Measurements from ENCODE around the gene SUDS3.
A peak's percentile ranks its signal among the peaks of the same experiment; 100 is the strongest.
"Not testable (repeated sequence)": the region's sequence is repeated elsewhere in the genome, so short reads cannot be mapped to it uniquely, and the experiment has no call there.

Gene SUDS3

DNA sequence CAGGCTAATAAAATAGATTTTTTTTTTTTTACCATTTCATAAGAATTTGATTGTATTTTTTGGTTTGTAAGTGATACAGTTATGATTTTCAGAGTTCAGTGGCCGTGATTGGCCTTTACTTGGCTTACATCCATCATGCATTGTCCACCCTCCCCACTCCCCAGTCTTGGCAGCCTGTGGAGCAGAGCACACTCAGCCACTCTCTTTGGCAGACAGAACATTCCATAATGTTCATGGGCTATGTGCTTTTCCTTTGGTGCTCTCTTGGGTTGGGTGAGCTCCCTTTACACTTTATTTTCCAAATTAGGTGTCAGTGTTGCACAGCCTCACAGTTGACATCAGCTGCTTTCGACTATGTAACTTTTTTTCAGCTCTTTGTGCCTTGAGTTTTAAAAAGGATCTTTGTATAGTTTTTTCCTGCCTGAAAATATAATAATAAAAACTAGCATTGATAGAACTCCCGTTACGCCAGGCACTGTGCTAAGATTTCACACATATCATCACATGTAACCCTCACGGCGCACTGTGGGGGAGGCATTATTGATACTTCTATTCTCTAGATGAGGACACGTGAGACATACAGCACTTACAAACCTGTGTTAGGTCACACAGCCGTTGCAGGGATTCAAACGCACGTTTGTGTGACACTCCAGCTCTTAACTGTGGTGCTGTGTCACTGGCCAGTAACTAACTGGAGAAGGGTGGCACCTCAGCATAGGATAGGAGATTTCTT lies 21.5 kb downstream of the SUDS3 start:
- Mint-ChIP-seq H3K4me1 (peaks cover 0 to 5% of the 10 kb centered on the region in 2 donors), H3K27me3 (no peaks in the 10 kb centered on the region), H3K36me3 (peaks cover 26 to 57% of the 10 kb centered on the region in 2 donors), H3K27ac (no peak overlapping the region), H3K9me3 (no peaks in the 10 kb centered on the region), H3K4me3 (no peak overlapping the region)
- ATAC-seq (replicated peaks) (no peak), DNase-seq (no peak)

DNA sequence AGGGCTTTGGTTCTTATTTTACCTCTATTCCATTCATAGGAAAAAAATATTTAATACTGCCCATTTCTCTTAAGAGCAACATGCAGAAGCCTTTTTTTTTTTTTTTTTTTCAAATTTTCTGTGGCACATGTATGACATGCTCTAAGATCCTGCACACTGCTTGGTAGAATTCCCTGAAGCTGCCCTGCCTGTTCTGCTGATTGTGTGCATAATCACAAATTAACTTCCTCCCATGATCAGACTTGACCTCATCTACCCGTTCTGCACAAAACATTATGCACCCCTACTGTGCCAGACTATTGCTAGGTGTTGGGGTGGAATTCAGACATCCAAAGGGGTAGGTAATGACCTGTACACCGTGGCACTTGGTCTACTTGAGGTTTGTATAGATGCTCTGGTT lies 22.2 kb downstream of the SUDS3 start:
- no peak overlapping the region for H3K4me3 Mint-ChIP-seq
- no peak overlapping the region for H3K27ac Mint-ChIP-seq
- DNase-seq (no peak), ATAC-seq (replicated peaks) (no peak)
- peaks cover 26 to 57% of the 10 kb centered on the region in 2 donors for H3K36me3 Mint-ChIP-seq
- H3K9me3 Mint-ChIP-seq, result no peaks in the 10 kb centered on the region
- no peaks in the 10 kb centered on the region for H3K27me3 Mint-ChIP-seq
- peaks cover 0 to 5% of the 10 kb centered on the region in 2 donors for H3K4me1 Mint-ChIP-seq

GRCh38 chr12:118398940-118399339 lies 22.6 kb downstream of the SUDS3 start:
- peaks cover 0 to 5% of the 10 kb centered on the region in 2 donors for H3K4me1 Mint-ChIP-seq
- no peak overlapping the region for H3K27ac Mint-ChIP-seq
- no peak overlapping the region for H3K4me3 Mint-ChIP-seq
- DNase-seq (no peak), ATAC-seq (replicated peaks) (no peak)
- no peaks in the 10 kb centered on the region for H3K27me3 Mint-ChIP-seq
- no peaks in the 10 kb centered on the region for H3K9me3 Mint-ChIP-seq
- peaks cover 29 to 58% of the 10 kb centered on the region in 2 donors for H3K36me3 Mint-ChIP-seq

GRCh38 chr12:118402251-118402650 lies 25.9 kb downstream of the SUDS3 start:
- Mint-ChIP-seq H3K27me3 (no peaks in the 10 kb centered on the region), H3K36me3 (peaks cover 26 to 49% of the 10 kb centered on the region in 2 donors), H3K4me1 (peaks cover 0 to 5% of the 10 kb centered on the region in 2 donors), H3K27ac (no peak overlapping the region), H3K4me3 (no peak overlapping the region), H3K9me3 (no peaks in the 10 kb centered on the region)
- ATAC-seq (replicated peaks) (no peak), DNase-seq (no peak)

- H3K9me3 Mint-ChIP-seq, result no peaks in the 10 kb centered on the region
- DNase-seq, result peak; percentile 22
- no peak overlapping the region for H3K27ac Mint-ChIP-seq
- ATAC-seq (replicated peaks), result peak; percentile 79 to 83
- peaks cover 19 to 42% of the 10 kb centered on the region in 2 donors for H3K36me3 Mint-ChIP-seq
- no peak overlapping the region for H3K4me3 Mint-ChIP-seq
- no peaks in the 10 kb centered on the region for H3K27me3 Mint-ChIP-seq
- peaks cover 0 to 5% of the 10 kb centered on the region in 2 donors for H3K4me1 Mint-ChIP-seq
Measured at GRCh38 chr12:118404876-118405521, 28.6 kb downstream of the SUDS3 start.

DNA sequence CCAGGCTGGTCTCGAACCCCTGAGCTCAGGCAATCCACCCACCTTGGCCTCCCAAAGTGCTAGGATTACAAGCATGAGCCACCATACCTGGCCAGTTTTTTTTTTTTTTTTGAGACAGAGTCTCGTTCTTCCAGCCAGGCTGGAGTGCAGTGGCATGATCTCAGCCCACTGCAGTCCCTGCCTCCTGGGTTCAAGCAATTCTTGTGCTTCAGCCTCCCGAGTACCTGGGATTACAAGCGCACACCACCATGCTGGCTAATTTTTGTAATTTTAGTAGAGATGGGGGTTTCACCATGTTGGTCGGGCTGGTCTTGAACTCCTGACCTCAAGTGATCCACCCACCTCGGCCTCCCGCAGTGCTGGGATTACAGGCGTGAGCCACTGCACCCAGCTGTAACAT lies 31.9 kb downstream of the SUDS3 start:
- H3K27ac Mint-ChIP-seq; H3K9me3 Mint-ChIP-seq; ATAC-seq (replicated peaks); H3K4me1 Mint-ChIP-seq; H3K27me3 Mint-ChIP-seq; H3K4me3 Mint-ChIP-seq; DNase-seq: not testable (repeated sequence)
- peaks cover 36 to 44% of the 10 kb centered on the region in 2 donors for H3K36me3 Mint-ChIP-seq

GRCh38 chr12:118409834-118410233 lies 33.5 kb downstream of the SUDS3 start:
- H3K4me1 Mint-ChIP-seq, result no peaks in the 10 kb centered on the region
- no peak for ATAC-seq (replicated peaks)
- no peak overlapping the region for H3K27ac Mint-ChIP-seq
- DNase-seq, result no peak
- H3K27me3 Mint-ChIP-seq, result no peaks in the 10 kb centered on the region
- H3K9me3 Mint-ChIP-seq, result no peaks in the 10 kb centered on the region
- H3K4me3 Mint-ChIP-seq, result no peak overlapping the region
- H3K36me3 Mint-ChIP-seq, result peaks cover 41 to 47% of the 10 kb centered on the region in 2 donors

DNA sequence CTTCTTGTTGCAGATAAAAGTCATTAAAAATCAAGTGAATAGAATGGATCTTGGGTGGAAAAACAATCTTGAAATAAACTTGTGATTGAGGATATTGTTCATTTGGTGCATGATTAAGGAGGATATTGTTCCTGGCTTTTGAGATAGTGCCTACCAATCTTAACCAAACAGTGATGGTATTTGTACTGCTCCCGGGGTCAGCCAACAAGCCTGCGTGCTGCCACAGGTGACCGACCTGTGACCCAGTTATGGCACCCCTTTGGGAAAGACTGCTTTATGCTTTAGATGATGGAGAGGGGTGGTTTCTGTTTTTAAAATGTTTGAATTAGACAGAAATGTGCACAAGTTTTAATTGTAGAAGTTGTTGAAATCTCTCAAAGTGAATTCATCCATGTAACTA lies 41.6 kb downstream of the SUDS3 start:
- no peak for ATAC-seq (replicated peaks)

GRCh38 chr12:118418385-118419057 lies 42.2 kb downstream of the SUDS3 start:
- peaks cover 0 to 3% of the 10 kb centered on the region in 2 donors for H3K4me1 Mint-ChIP-seq
- no peak overlapping the region for H3K27ac Mint-ChIP-seq
- H3K27me3 Mint-ChIP-seq, result no peaks in the 10 kb centered on the region
- no peak for DNase-seq
- no peak for ATAC-seq (replicated peaks)
- no peak overlapping the region for H3K4me3 Mint-ChIP-seq
- H3K36me3 Mint-ChIP-seq, result peaks cover 27 to 35% of the 10 kb centered on the region in 2 donors
- H3K9me3 Mint-ChIP-seq, result no peaks in the 10 kb centered on the region

More for the DNA sequence above, 41.6 kb downstream of the SUDS3 start:
- Mint-ChIP-seq H3K9me3 (no peaks in the 10 kb centered on the region), H3K4me1 (peaks cover 0 to 2% of the 10 kb centered on the region in 2 donors), H3K36me3 (peaks cover 32 to 41% of the 10 kb centered on the region in 2 donors), H3K4me3 (no peak overlapping the region), H3K27me3 (no peaks in the 10 kb centered on the region), H3K27ac (no peak overlapping the region)
- DNase-seq, result no peak

DNA sequence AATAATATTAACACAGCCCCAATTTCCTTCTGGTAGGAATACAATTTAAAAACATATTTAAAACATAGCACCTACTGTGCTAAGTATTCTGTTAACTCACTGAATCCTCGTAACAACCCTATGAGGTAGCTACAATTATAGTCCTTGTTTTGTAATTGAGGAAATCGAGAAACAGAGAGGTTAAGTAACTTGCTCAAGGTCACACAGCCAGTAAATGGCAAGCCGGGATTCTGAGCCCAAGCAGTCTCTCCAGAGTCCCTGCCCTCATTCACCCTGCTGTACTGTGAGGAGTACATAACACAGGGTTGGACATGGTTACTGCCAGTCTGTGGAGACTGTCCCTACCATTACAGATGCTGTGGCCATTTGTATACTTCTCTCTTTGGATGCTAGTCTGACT lies 44.3 kb downstream of the SUDS3 start:
- Mint-ChIP-seq H3K4me3 (no peak overlapping the region), H3K36me3 (peaks cover 16 to 25% of the 10 kb centered on the region in 2 donors), H3K9me3 (no peaks in the 10 kb centered on the region), H3K4me1 (peaks cover 0 to 6% of the 10 kb centered on the region in 2 donors), H3K27ac (no peak overlapping the region), H3K27me3 (no peaks in the 10 kb centered on the region)
- DNase-seq, result no peak
- ATAC-seq (replicated peaks), result no peak

- peaks cover 0 to 6% of the 10 kb centered on the region in 2 donors for H3K4me1 Mint-ChIP-seq
- H3K27me3 Mint-ChIP-seq, result no peaks in the 10 kb centered on the region
- H3K4me3 Mint-ChIP-seq, result no peak overlapping the region
- no peak overlapping the region for H3K27ac Mint-ChIP-seq
- peaks cover 2 to 14% of the 10 kb centered on the region in 2 donors for H3K36me3 Mint-ChIP-seq
- no peak for ATAC-seq (replicated peaks)
- no peaks in the 10 kb centered on the region for H3K9me3 Mint-ChIP-seq
- DNase-seq, result no peak
Measured at GRCh38 chr12:118424884-118425283, 48.5 kb downstream of the SUDS3 start.

GRCh38 chr12:118425364-118425763 lies 49.0 kb downstream of the SUDS3 start:
- H3K4me1 Mint-ChIP-seq, result peaks cover 0 to 6% of the 10 kb centered on the region in 2 donors
- H3K27ac Mint-ChIP-seq, result no peak overlapping the region
- H3K36me3 Mint-ChIP-seq, result peaks cover 2 to 14% of the 10 kb centered on the region in 2 donors
- DNase-seq, result no peak
- no peak for ATAC-seq (replicated peaks)
- H3K27me3 Mint-ChIP-seq, result no peaks in the 10 kb centered on the region
- no peaks in the 10 kb centered on the region for H3K9me3 Mint-ChIP-seq
- H3K4me3 Mint-ChIP-seq, result no peak overlapping the region

- Mint-ChIP-seq H3K36me3 (peaks cover 2 to 14% of the 10 kb centered on the region in 2 donors), H3K27me3 (no peaks in the 10 kb centered on the region), H3K4me3 (no peak overlapping the region), H3K9me3 (no peaks in the 10 kb centered on the region), H3K4me1 (peaks cover 0 to 5% of the 10 kb centered on the region in 2 donors), H3K27ac (no peak overlapping the region)
- no peak for ATAC-seq (replicated peaks)
- no peak for DNase-seq
Measured at GRCh38 chr12:118427819-118428218, 51.5 kb downstream of the SUDS3 start.

DNA sequence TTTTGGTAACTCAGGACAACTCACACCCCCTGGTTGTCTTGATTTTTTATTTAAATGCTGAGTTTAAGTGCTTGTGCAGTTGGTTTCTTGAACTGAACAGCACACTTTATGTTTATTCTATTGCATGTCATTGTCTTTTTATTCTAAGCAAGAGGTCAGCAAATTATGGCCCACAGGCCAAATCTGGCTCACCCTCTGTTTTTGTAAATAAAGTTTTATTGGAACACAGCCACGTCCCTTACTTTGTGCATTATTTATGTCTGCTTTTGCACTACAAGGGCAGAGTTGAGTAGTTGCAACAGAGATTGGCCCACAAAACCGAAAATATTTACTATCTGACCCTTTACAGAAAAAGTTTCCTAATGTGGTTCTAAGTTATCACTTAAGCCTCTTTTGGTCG lies 52.3 kb downstream of the SUDS3 start:
- DNase-seq (no peak), ATAC-seq (replicated peaks) (no peak)
- peaks cover 0 to 3% of the 10 kb centered on the region in 2 donors for H3K4me1 Mint-ChIP-seq
- H3K9me3 Mint-ChIP-seq, result no peaks in the 10 kb centered on the region
- H3K36me3 Mint-ChIP-seq, result peaks cover 2 to 14% of the 10 kb centered on the region in 2 donors
- no peak overlapping the region for H3K27ac Mint-ChIP-seq
- H3K4me3 Mint-ChIP-seq, result no peak overlapping the region
- no peaks in the 10 kb centered on the region for H3K27me3 Mint-ChIP-seq
